CD4-positive, alpha-beta T cell treated with Interleukin-6 at 100 ng/mL for 8 hours (primary cell): Measurements from ENCODE around the gene INPP5B.
A peak's percentile ranks its signal among the peaks of the same experiment; 100 is the strongest.

Experiments used
- DNase-seq: peaks from one replicate; pipeline ENCODE4 v3.0.0-alpha.2; 2020; ENCODE audit warnings: mixed read lengths, low spot score

The INPP5B gene

DNA sequence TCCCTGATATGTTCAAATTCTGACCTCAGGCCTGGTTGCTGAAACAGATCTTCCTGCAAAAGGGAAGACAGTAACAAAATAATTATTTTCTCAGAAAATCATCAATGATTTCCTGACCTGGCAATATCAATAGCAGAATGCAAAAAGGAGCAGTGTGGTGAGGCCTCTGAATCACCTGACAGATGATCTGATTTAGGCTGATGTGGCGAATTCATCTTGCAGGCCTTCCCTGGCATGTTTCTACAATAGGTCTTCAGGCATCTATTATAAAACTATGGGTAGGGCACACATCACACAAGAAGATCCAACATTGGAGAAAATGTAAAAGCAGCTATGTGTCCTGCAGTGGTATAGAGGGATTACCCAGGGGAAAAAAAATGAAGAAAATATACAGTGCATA, 80.4 kb downstream of the INPP5B start:
- DNase-seq = no peak

DNA sequence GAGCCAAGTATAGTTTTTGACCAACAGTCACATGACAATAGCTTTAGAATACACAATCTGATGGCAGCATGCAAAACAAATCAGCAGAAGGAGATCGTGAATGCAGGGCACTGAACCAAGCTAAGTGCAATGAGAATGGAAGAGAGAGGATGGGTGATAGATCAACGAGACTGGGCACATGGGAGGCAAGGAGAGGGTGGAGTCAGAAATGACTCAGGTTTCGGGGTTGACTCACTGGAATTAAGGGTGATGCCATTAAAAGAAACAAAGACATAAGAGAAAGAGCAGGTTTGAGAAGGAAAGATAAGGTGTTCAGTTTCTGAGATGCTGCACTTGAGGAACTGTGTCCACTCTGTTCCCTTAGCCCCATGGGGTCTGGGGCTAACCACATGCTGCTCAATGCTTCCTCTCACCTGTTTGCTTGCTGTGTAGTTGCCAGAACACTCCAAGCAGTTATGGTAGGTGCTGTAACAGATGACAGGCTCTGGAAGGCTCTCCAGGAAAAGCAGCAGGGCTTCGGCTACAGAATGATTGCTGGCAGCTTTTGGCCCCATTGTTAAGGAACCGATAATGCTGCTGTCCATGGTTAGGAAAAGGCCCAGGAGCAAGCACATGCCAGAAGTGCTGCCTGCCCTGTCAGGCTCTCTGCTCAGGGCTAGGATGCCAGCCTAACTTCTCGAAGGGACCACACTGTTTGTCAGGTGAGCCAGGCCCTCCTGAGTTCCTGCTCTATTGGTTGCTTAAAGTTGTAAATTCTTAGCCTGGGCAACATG, 81.3 kb downstream of the INPP5B start:
- no peak for DNase-seq

DNA sequence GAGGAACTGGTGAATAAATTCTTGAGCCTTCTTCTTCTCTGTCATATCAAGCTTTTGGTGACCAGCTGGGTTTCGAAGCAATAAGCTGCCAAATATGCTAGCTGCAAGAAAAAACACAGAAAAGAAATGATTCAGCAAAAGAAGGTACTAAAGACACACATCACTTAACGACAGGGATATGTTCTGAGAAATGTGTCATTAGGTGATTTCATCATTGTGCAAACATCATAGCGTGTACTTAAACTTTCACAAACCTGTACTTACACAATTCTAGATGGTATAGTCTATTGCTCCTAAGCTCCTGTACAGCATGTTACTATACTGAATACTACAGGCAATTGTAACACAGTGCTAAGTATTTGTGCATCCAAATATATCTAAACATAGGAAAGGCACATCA, 84.5 kb downstream of the INPP5B start:
- no peak for DNase-seq

DNA sequence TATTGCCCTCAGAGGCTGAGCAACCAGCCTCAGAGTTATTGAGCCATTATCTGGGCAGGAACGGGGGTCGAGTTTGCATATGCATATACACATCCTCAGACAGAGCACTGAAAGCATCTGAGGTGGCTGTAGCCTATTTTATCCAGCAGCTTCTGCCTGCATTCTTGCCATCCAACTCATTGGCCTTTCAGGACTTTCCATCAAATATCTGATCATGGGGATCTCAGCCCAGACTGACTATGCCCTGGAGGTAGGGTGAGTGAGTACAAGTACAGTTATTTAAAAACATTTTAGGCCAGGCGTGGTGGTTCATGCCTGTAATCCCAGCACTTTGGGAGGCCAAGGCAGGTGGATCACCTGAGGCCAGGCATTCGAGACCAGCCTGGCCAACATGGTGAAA, 85.7 kb downstream of the INPP5B start:
- no peak for DNase-seq

DNA sequence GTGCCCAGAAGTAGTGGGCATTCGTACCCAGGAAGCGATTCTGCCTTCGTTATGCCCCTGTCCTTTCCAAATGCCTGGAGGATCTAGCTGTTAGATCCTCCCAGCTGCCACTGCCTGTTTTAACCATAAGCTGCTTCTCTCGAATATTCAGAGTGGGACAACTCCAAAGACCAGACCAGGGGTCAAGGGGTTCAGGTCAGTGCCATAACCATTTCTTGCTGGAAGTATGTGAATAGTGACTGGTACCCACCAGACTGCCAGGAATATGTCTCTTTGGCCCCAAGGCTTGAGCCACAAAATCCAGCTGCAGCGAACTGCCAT, 86.5 kb downstream of the INPP5B start:
- no peak for DNase-seq

- DNase-seq = peak; percentile 98
Observed at GRCh38 chr1:37859507-37860345, 87.1 kb downstream of the INPP5B start, which contains the start of gene MTF1. Gene MTF1 (minus strand): TSS chr1:37859592. CDS start chr1:37857658, 1,934 bp downstream.

GRCh38 chr1:37858931-37859506, 87.8 kb downstream of the INPP5B start:
- no peak for DNase-seq

GRCh38 chr1:37854406-37854805, 92.4 kb downstream of the INPP5B start:
- no peak for DNase-seq

GRCh38 chr1:37853157-37853556, 93.7 kb downstream of the INPP5B start:
- no peak for DNase-seq

DNA sequence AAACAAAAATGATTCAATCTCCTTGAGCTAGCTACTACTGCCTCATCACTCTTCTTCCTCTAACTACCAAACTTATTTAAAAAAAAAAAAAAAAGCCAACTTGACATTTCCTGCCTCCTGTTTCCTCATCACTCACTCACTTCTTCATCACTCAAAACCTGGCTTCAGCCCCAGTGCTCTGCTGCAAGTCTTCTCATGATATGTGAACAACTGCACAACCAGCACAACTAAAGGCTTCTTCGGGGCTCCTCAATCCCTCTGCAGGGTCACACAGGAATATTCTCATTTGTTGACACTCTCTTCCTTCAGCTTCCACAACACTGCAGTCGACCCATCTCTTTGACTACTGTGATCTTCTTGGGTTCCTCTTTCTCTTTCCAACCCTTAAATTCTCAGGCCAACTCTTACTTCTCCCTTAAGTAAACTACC, 95.1 kb downstream of the INPP5B start:
- no peak for DNase-seq

DNA sequence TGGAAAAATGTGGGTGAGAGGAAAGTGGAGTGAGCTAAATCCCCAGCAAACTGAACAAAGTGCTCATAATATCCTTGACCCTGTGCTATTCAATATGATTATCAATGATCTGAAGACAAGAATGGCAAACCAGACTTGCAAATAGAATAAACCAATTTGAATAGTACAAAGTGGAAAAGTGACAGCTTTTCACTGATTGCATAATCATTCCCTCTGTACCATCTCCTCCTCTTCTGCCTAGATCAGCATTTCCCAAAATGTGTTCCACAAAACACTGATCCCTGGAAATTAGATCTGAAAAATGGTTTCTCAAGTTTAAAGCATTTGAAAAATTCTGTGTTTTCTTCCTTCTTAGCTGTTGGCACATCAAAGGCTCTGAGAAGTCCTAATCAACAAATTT, 95.6 kb downstream of the INPP5B start:
- DNase-seq = no peak

DNA sequence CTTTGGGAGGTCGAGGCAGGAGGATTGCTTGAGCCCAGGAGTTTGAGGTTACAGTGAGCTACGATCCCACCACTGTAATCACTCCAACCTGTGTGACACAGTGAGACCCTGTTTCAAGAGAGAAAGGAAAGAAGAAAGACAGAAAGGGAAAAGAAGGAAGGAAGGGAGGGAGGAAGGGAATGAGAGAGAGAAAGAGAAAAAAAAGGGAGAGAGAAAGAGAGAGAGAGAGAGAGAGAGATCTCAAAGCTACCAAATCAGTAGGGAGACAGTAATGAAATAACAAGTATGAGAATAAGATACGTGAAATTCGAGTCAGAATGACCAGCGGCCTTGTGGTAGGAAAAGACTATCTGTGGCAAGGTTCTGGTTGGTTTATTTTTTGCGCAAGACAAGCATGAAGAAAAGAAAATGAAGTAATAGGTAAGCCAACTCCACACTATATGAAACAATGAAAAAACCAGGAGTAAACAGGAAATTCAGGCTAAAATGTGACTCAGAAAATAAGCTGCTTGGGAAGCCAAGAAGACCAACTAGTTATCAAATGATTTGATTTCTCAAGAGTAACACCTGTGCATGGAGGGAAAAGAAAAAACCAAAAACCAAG, 96.4 kb downstream of the INPP5B start:
- no peak for DNase-seq

DNA sequence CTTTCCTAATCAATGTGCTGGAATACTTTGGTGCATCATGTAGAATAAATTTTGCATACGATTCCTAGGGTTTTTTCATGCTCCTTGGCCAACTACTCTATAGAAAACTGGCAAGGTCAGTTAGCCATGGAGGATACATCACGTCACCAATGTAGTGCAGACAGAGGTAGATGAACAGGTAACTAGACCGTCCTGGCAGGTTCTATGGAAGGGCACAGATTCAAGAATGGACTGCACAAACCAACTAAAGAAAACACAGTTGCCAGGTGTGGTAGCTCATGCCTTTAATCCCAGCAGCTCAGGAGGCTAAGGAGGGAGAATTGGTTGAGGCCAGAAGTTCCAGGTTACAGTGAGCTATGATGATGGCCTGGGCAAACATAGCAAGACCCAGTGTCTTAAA, 97.4 kb downstream of the INPP5B start:
- DNase-seq = no peak

GRCh38 chr1:37846647-37847339, 100.1 kb downstream of the INPP5B start:
- no peak for DNase-seq

- DNase-seq = no peak
Observed at GRCh38 chr1:37845786-37846185, 101.1 kb downstream of the INPP5B start.

DNA sequence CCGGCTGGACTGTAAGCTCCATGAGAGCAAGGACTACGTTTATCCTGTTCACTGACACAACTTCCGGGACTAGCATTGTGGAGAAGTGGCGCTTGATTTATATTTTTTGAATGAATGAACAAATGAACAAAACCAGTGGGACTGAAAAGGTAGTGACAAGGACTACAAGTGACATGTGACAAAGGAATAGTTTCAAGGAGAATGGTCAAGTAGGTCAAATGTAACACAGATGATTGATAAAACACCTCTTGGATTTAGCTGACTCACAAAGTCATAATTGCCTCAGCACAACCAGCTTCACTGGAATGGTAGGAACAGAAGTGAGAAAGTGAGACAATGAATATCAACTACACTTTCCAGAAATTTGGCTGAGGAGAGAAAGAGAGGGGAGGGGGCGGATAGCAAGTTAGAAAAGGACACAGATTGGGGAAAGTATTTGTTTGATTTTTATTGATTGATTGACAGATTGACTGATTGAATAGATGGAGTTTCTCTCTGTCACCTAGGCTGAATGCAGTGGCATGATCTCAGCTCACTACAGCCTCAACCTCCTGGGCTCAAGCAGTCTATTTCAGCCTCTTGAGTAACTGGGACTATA, 101.7 kb downstream of the INPP5B start:
- DNase-seq = no peak

GRCh38 chr1:37844536-37844935, 102.3 kb downstream of the INPP5B start:
- DNase-seq = no peak

GRCh38 chr1:37841652-37842051, 105.2 kb downstream of the INPP5B start:
- DNase-seq = no peak

- no peak for DNase-seq
Observed at GRCh38 chr1:37840711-37841110, 106.1 kb downstream of the INPP5B start.

- no peak for DNase-seq
Observed at GRCh38 chr1:37839676-37840075, 107.2 kb downstream of the INPP5B start.

DNA sequence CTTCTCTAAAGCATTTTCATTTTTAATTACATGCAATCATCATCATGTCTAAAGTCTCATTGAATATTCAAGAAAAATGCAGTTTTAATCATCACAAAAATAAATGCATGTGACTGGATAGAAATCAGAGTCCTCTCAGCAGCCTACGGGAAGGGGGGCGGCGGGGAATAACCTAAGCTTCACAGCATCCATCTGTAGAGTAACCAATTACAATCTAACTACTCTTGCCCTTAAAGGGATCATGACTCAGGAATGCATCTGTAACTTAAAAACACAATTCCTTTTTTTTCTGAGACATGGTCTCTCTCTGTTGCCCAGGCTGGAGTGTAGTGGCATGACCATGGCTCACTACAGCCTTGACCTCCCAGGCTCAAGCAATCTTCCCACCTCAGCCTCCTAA, 110.1 kb downstream of the INPP5B start:
- no peak for DNase-seq

GRCh38 chr1:37831809-37832208, 115.0 kb downstream of the INPP5B start:
- DNase-seq = no peak
